Karpas-422 (cell line): ENCODE measurements around the gene FILIP1L. TPM values are rescaled to one million over a fixed set of nuclear protein-coding genes. Genes with fewer than 3 reads are reported as not detected.

Source experiments
- DNase-seq: peaks from one replicate; pipeline ENCODE4 v3.0.0-alpha.2; 2015
- H2AFZ ChIP-seq: fragments of 200-600 bp; sonication (generic); 2 replicates; pipeline ENCODE4 v1.6.1; 2014; ENCODE audit warnings: antibody characterized with exemption, low read length, mixed read lengths
- H3K27ac ChIP-seq: fragments of 200-600 bp; sonication (generic); 2 replicates; pipeline ENCODE4 v1.5.1; 2014; ENCODE audit warnings: mild to moderate bottlenecking, low read length, moderate library complexity
- H3K27me3 ChIP-seq: fragments of 200-600 bp; sonication (generic); 2 replicates; pipeline ENCODE4 v1.6.1; 2014; ENCODE audit warnings: low read length, mixed read lengths
- H3K36me3 ChIP-seq: fragments of 200-600 bp; sonication (generic); 2 replicates; pipeline ENCODE4 v1.6.1; 2014; ENCODE audit warnings: low read length, mixed read lengths; ENCODE audit not compliant: insufficient read depth
- H3K4me1 ChIP-seq: fragments of 200-600 bp; sonication (generic); 2 replicates; pipeline ENCODE4 v1.6.1; 2014; ENCODE audit warnings: mild to moderate bottlenecking, low read length, mixed read lengths
- H3K4me2 ChIP-seq: fragments of 200-600 bp; sonication (generic); 2 replicates; pipeline ENCODE4 v1.6.1; 2014; ENCODE audit warnings: low read length, low read depth, mild to moderate bottlenecking; ENCODE audit not compliant: poor library complexity, severe bottlenecking
- H3K4me3 ChIP-seq: fragments of 200-600 bp; sonication (generic); 2 replicates; pipeline ENCODE4 v1.5.1; 2014; ENCODE audit warnings: mild to moderate bottlenecking, antibody characterized with exemption, low read length, mixed read lengths
- H3K79me2 ChIP-seq: fragments of 200-600 bp; sonication (generic); 2 replicates; pipeline ENCODE4 v1.6.1; 2014; ENCODE audit warnings: mild to moderate bottlenecking, low read length, mixed read lengths
- H3K9ac ChIP-seq: fragments of 200-600 bp; sonication (generic); 2 replicates; pipeline ENCODE4 v1.6.0; 2014; ENCODE audit warnings: low read length
- H3K9me2 ChIP-seq: fragments of 200-600 bp; sonication (generic), shearing (Covaris generic); replicated peaks from 2 replicates; pipeline ENCODE4 v1.6.0; 2014; ENCODE audit warnings: mild to moderate bottlenecking, low read length, moderate library complexity; ENCODE audit not compliant: insufficient read depth
- H3K9me3 ChIP-seq: fragments of 300-700, 200-600 bp; sonication (generic); 2 replicates; pipeline ENCODE4 v1.6.1; 2014; ENCODE audit warnings: low read length, mixed read lengths
- H4K20me1 ChIP-seq: fragments of 200-600 bp; sonication (generic); 2 replicates; pipeline ENCODE4 v1.6.1; 2014; ENCODE audit warnings: mild to moderate bottlenecking, antibody characterized with exemption, low read length, low read depth; ENCODE audit not compliant: insufficient read depth
- total RNA-seq: library from RNA; depleted of rRNA; stranded (reverse); fragments of >200 nt; shearing (Covaris generic); gene quantifications from 2 replicates; pipeline ENCODE4 v1.2.3, GENCODE V29; 2014; ENCODE audit warnings: low replicate concordance

FILIP1L gene
- total RNA-seq, 1 experiment from 2014 or later: 0.37 TPM

GRCh38 chr3:100073714-100074307 is 40.5 kb downstream of the FILIP1L start:
- Histone ChIP-seq H3K27me3 (no peaks in the 10 kb centered on the region), H3K9me3 (no peaks in the 10 kb centered on the region), H2AFZ (no peak overlapping the region), H3K4me3 (no peak overlapping the region), H3K36me3 (no peaks in the 10 kb centered on the region), H3K27ac (no peak overlapping the region), H3K9ac (no peak overlapping the region), H3K9me2 (no peaks in the 10 kb centered on the region), H3K4me2 (no peak overlapping the region), H3K4me1 (peaks cover 3% of the 10 kb centered on the region), H4K20me1 (no peaks in the 10 kb centered on the region), H3K79me2 (no peaks in the 10 kb centered on the region)
- no peak for DNase-seq

- no peaks in the 10 kb centered on the region for H3K9me3 ChIP-seq
- H3K9ac ChIP-seq: no peak overlapping the region
- H4K20me1 ChIP-seq: no peaks in the 10 kb centered on the region
- no peak overlapping the region for H2AFZ ChIP-seq
- H3K4me3 ChIP-seq: no peak overlapping the region
- DNase-seq: no peak
- H3K36me3 ChIP-seq: no peaks in the 10 kb centered on the region
- no peaks in the 10 kb centered on the region for H3K79me2 ChIP-seq
- H3K9me2 ChIP-seq: no peaks in the 10 kb centered on the region
- H3K27ac ChIP-seq: no peak overlapping the region
- peaks cover 3% of the 10 kb centered on the region for H3K4me1 ChIP-seq
- H3K4me2 ChIP-seq: no peak overlapping the region
- no peaks in the 10 kb centered on the region for H3K27me3 ChIP-seq
Observed at GRCh38 chr3:100073049-100073713, 41.1 kb downstream of the FILIP1L start.

- no peak overlapping the region for H2AFZ ChIP-seq
- no peaks in the 10 kb centered on the region for H3K9me2 ChIP-seq
- H3K36me3 ChIP-seq: no peaks in the 10 kb centered on the region
- H3K79me2 ChIP-seq: no peaks in the 10 kb centered on the region
- H3K4me2 ChIP-seq: no peak overlapping the region
- H3K27ac ChIP-seq: no peak overlapping the region
- no peak overlapping the region for H3K4me3 ChIP-seq
- H3K9me3 ChIP-seq: no peaks in the 10 kb centered on the region
- no peaks in the 10 kb centered on the region for H4K20me1 ChIP-seq
- no peaks in the 10 kb centered on the region for H3K27me3 ChIP-seq
- DNase-seq: no peak
- no peak overlapping the region for H3K9ac ChIP-seq
- peaks cover 3% of the 10 kb centered on the region for H3K4me1 ChIP-seq
Observed at GRCh38 chr3:100072326-100073048, 41.8 kb downstream of the FILIP1L start.

DNA sequence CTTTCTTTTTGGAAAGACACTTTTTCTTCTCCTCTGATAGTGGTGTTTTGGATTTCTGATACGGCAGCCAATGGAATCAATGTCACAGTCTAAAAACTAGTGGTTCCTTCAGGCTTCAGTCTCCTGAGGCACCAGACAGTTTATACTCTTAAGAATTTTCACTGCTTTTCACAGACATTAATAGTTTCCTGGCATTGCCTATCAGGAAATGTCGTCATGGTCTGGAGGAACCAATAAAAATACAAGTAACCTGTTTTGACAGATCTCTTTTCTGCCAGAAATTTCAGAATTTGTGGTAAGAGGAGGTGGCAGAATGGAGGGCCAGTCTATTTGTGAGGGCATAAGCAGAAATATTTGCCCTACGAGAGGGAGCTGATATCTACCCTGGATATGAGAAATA is 44.8 kb downstream of the FILIP1L start:
- no peaks in the 10 kb centered on the region for H3K36me3 ChIP-seq
- H3K4me2 ChIP-seq: no peak overlapping the region
- no peak overlapping the region for H3K27ac ChIP-seq
- no peaks in the 10 kb centered on the region for H3K9me2 ChIP-seq
- no peaks in the 10 kb centered on the region for H4K20me1 ChIP-seq
- no peak overlapping the region for H3K9ac ChIP-seq
- H3K79me2 ChIP-seq: no peaks in the 10 kb centered on the region
- H3K9me3 ChIP-seq: no peaks in the 10 kb centered on the region
- DNase-seq: no peak
- H2AFZ ChIP-seq: no peak overlapping the region
- no peaks in the 10 kb centered on the region for H3K27me3 ChIP-seq
- no peak overlapping the region for H3K4me3 ChIP-seq
- H3K4me1 ChIP-seq: peaks cover 3% of the 10 kb centered on the region

GRCh38 chr3:100068826-100069225 is 45.5 kb downstream of the FILIP1L start:
- no peaks in the 10 kb centered on the region for H3K9me2 ChIP-seq
- peaks cover 3% of the 10 kb centered on the region for H3K4me1 ChIP-seq
- no peaks in the 10 kb centered on the region for H3K27me3 ChIP-seq
- no peak overlapping the region for H3K4me3 ChIP-seq
- no peak overlapping the region for H3K27ac ChIP-seq
- peak; percentile 89 for DNase-seq
- no peaks in the 10 kb centered on the region for H3K79me2 ChIP-seq
- H2AFZ ChIP-seq: no peak overlapping the region
- H4K20me1 ChIP-seq: no peaks in the 10 kb centered on the region
- H3K9me3 ChIP-seq: no peaks in the 10 kb centered on the region
- H3K36me3 ChIP-seq: no peaks in the 10 kb centered on the region
- no peak overlapping the region for H3K9ac ChIP-seq
- H3K4me2 ChIP-seq: peak overlapping the region; percentile 10

DNA sequence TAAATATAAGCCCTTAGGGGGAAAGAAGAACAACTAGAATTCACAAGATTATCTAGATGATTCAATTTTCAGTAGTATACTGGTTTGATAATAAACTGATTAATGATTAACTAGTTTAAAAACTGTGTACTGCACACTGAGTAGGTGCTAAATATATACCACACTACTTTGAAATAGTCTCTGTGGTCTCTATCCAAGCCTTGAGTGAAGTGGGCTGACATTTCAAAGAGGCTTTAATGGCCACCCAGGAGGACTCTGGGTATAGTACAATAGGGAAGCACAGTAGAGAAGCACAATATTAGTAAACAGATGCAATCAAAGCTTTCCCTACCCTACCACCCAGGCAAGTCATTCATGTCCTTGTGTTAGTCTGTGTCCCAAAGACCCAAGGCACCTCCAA is 46.7 kb downstream of the FILIP1L start:
- Histone ChIP-seq H3K4me2 (no peak overlapping the region), H3K9me2 (no peaks in the 10 kb centered on the region), H3K27me3 (no peaks in the 10 kb centered on the region), H3K9ac (no peak overlapping the region), H2AFZ (no peak overlapping the region), H3K36me3 (no peaks in the 10 kb centered on the region), H3K79me2 (no peaks in the 10 kb centered on the region), H3K27ac (no peak overlapping the region), H3K4me1 (peaks cover 3% of the 10 kb centered on the region), H3K9me3 (no peaks in the 10 kb centered on the region), H3K4me3 (no peak overlapping the region), H4K20me1 (no peaks in the 10 kb centered on the region)
- DNase-seq: no peak

DNA sequence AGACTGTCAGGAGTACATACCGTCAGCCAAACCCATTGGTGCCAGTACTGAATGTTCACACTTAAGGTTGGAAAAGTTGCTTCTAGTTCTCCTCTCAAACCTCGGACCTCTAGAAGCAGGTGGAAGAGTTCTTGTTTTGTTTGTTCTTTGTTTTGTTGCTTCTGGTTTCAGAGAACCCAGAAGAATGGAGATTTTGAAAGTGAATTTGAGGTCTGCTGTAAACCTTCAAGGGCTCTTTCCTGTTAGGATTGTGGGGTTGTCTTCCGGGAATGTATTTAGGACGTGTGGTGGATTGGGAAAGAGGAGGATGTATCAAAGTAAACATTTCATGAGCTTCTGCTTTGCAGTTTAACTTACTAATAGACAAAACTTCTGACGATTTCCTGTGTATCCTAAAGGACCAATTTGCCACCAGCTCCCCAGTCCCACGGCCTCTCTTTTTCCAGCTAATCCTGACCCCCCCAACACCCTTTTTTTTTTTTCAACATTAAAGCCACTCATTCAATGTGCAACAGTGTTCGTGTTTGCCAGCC is 50.3 kb downstream of the FILIP1L start:
- no peak overlapping the region for H3K4me2 ChIP-seq
- no peaks in the 10 kb centered on the region for H4K20me1 ChIP-seq
- DNase-seq: no peak

DNA sequence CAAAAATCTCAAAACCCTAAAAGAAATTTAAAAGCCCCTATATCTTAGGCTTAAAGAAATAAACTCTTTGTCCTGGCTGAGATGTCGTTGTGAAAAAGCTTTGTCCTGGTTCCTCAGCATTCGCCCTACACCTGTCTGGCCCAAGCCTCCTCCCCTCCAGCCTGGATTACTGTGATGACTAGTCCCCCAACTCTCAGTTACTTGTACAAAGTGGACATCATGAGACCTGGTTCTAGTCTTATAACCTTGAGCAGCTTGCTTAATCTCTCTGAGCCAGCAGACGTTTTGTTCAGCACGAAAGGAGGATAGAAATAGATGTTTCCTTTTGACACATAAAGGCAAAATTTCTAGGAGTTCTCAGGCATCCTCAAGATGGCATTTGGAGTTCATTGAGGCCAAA is 51.6 kb downstream of the FILIP1L start:
- H3K36me3 ChIP-seq: no peaks in the 10 kb centered on the region
- H3K4me2 ChIP-seq: no peak overlapping the region
- H3K9me3 ChIP-seq: no peaks in the 10 kb centered on the region
- no peak for DNase-seq
- H3K9me2 ChIP-seq: no peaks in the 10 kb centered on the region
- peaks cover 4% of the 10 kb centered on the region; the same call in 1 of the 2 replicates for H4K20me1 ChIP-seq
- no peak overlapping the region for H3K9ac ChIP-seq
- no peaks in the 10 kb centered on the region for H3K27me3 ChIP-seq
- no peaks in the 10 kb centered on the region for H3K79me2 ChIP-seq
- no peaks in the 10 kb centered on the region for H3K4me1 ChIP-seq
- H3K4me3 ChIP-seq: no peak overlapping the region
- H2AFZ ChIP-seq: no peak overlapping the region
- H3K27ac ChIP-seq: no peak overlapping the region

More for the DNA sequence above, 50.3 kb downstream of the FILIP1L start:
- Histone ChIP-seq H2AFZ (no peak overlapping the region), H3K79me2 (no peaks in the 10 kb centered on the region), H3K9me3 (no peaks in the 10 kb centered on the region), H3K27me3 (no peaks in the 10 kb centered on the region), H3K4me1 (peaks cover 2% of the 10 kb centered on the region), H3K9me2 (no peaks in the 10 kb centered on the region), H3K9ac (no peak overlapping the region), H3K27ac (no peak overlapping the region), H3K36me3 (no peaks in the 10 kb centered on the region), H3K4me3 (no peak overlapping the region)
